GM21423 (cell line): ENCODE data around the gene CXXC4.

ENCODE experiments used
- ATAC-seq: cut with Tn5 transposase; IDR thresholded peaks from one replicate; pipeline ENCODE4 v1.9.1; 2021; ENCODE audit warnings: mild to moderate bottlenecking, moderate library complexity; ENCODE audit not compliant: unreplicated experiment

The CXXC4 gene

GRCh38 chr4:104494822-104495559 is at the start of gene CXXC4:
TSS of gene CXXC4 (minus strand) at chr4:104494894. CDS start at chr4:104491802, 3,092 bp downstream.
- ATAC-seq, result no peak

- ATAC-seq, result no peak
Observed at GRCh38 chr4:104533156-104533555, 38.5 kb upstream of the CXXC4 start.

GRCh38 chr4:104532677-104533076 is 38.0 kb upstream of the CXXC4 start:
- no peak for ATAC-seq

- ATAC-seq, result no peak
Observed at GRCh38 chr4:104531390-104531789, 36.7 kb upstream of the CXXC4 start.

GRCh38 chr4:104530426-104530825 is 35.7 kb upstream of the CXXC4 start:
- ATAC-seq, result no peak

GRCh38 chr4:104524591-104524990 is 29.9 kb upstream of the CXXC4 start:
- ATAC-seq, result no peak

GRCh38 chr4:104524026-104524425 is 29.3 kb upstream of the CXXC4 start:
- ATAC-seq, result no peak

- ATAC-seq, result peak; percentile 90
Observed at GRCh38 chr4:104519588-104519987, 24.9 kb upstream of the CXXC4 start.

- ATAC-seq, result no peak
Observed at GRCh38 chr4:104516884-104517283, 22.2 kb upstream of the CXXC4 start.

GRCh38 chr4:104508224-104508623 is 13.5 kb upstream of the CXXC4 start:
- ATAC-seq, result no peak

- ATAC-seq, result no peak
Observed at GRCh38 chr4:104507112-104507511, 12.4 kb upstream of the CXXC4 start.

GRCh38 chr4:104504536-104504935 is 9.8 kb upstream of the CXXC4 start:
- no peak for ATAC-seq

GRCh38 chr4:104502471-104502870 is 7.8 kb upstream of the CXXC4 start:
- ATAC-seq, result no peak

- no peak for ATAC-seq
Observed at GRCh38 chr4:104501290-104501689, 6.6 kb upstream of the CXXC4 start.

- no peak for ATAC-seq
Observed at GRCh38 chr4:104500442-104500841, 5.7 kb upstream of the CXXC4 start.

GRCh38 chr4:104494185-104494584 is 509 bp downstream of the CXXC4 start:
- no peak for ATAC-seq

- no peak for ATAC-seq
Observed at GRCh38 chr4:104493081-104493831, 1.4 kb downstream of the CXXC4 start.

- ATAC-seq, result peak; percentile 27
Observed at GRCh38 chr4:104492183-104492771, 2.4 kb downstream of the CXXC4 start.

- ATAC-seq, result peak; percentile 30
Observed at GRCh38 chr4:104491481-104492182, 3.1 kb downstream of the CXXC4 start.

- peak; percentile 36 for ATAC-seq
Observed at GRCh38 chr4:104490770-104491480, 3.8 kb downstream of the CXXC4 start.
